Measurements from ENCODE around the gene AVP.

AVP gene

GRCh38 chr20:3059489-3059888 is 25.0 kb downstream of the AVP start:
- Histone ChIP-seq H3K4me3 (IDR thresholded peaks at IDR 0.05; ENCODE audit: insufficient read depth, low read depth, low read length) (no peak overlapping the region), H3K36me3 (ENCODE audit: insufficient read depth) (no peaks in the 10 kb centered on the region), H3K27ac (no peak overlapping the region), H3K4me2 (no peak overlapping the region), H3K27me3 (ENCODE audit: insufficient read depth, low read depth) (no peaks in the 10 kb centered on the region), H3K4me1 (ENCODE audit: low read depth, poor library complexity, severe bottlenecking) (no peaks in the 10 kb centered on the region), H3K79me2 (ENCODE audit: insufficient read depth, low read depth) (no peaks in the 10 kb centered on the region), H4K20me1 (ENCODE audit: insufficient read depth) (no peaks in the 10 kb centered on the region), H2AFZ (ENCODE audit: low read depth) (no peak overlapping the region), H3K9ac (no peak overlapping the region)
- TF ChIP-seq, protein P1, sequence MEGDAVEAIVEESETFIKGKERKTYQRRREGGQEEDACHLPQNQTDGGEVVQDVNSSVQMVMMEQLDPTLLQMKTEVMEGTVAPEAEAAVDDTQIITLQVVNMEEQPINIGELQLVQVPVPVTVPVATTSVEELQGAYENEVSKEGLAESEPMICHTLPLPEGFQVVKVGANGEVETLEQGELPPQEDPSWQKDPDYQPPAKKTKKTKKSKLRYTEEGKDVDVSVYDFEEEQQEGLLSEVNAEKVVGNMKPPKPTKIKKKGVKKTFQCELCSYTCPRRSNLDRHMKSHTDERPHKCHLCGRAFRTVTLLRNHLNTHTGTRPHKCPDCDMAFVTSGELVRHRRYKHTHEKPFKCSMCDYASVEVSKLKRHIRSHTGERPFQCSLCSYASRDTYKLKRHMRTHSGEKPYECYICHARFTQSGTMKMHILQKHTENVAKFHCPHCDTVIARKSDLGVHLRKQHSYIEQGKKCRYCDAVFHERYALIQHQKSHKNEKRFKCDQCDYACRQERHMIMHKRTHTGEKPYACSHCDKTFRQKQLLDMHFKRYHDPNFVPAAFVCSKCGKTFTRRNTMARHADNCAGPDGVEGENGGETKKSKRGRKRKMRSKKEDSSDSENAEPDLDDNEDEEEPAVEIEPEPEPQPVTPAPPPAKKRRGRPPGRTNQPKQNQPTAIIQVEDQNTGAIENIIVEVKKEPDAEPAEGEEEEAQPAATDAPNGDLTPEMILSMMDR (conservative IDR thresholded peaks at IDR 0.05; ENCODE audit: low read depth, low read length) = no peak

DNA sequence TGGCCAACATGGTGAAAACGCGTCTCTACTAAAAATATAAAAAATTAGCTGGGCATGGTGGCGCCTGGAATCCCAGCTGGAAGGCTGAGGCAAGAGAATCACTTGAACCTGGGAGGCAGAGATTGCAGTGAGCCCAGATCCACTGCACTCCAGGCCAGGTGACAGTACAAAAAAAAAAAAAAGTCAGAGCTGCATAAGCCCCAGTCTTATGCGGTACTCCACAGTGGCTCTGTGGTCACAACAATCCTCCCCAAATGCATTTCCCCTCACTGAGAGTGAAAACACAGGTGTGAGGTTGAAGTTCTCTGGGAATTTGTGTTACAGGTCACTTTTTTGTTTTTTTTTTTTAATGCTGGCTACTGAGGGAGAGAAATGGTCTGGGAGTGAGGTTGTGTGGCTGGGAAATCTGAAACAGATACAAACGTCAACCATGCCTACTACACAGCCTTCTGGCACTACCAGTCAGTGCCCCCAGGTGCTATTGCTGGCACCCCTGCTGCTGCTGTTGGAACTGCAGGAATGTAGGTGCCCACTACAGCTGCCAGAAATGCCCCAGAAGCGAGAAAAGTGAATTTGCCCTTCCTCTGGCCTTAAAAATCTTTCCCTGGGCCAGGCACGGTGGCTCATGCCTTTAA is 33.0 kb downstream of the AVP start:
- Histone ChIP-seq H3K4me1 (ENCODE audit: low read depth, poor library complexity, severe bottlenecking) (peaks cover 19% of the 10 kb centered on the region), H3K4me2 (peak overlapping the region; percentile 42; the same call in 1 of the 2 replicates)

GRCh38 chr20:3047486-3048419 is 36.8 kb downstream of the AVP start:
- Histone ChIP-seq H3K4me2 (no peak overlapping the region), H3K27ac (no peak overlapping the region), H2AFZ (ENCODE audit: low read depth) (no peak overlapping the region), H3K36me3 (ENCODE audit: insufficient read depth) (no peaks in the 10 kb centered on the region), H3K79me2 (ENCODE audit: insufficient read depth, low read depth) (no peaks in the 10 kb centered on the region), H4K20me1 (ENCODE audit: insufficient read depth) (no peaks in the 10 kb centered on the region), H3K27me3 (ENCODE audit: insufficient read depth, low read depth) (no peaks in the 10 kb centered on the region), H3K9ac (no peak overlapping the region), H3K4me1 (ENCODE audit: low read depth, poor library complexity, severe bottlenecking) (peaks cover 23% of the 10 kb centered on the region), H3K4me3 (IDR thresholded peaks at IDR 0.05; ENCODE audit: insufficient read depth, low read depth, low read length) (no peak overlapping the region)
- TF ChIP-seq, protein P1 (conservative IDR thresholded peaks at IDR 0.05; ENCODE audit: low read depth, low read length) = no peak

More for the DNA sequence above, 33.0 kb downstream of the AVP start:
- Histone ChIP-seq H3K79me2 (ENCODE audit: insufficient read depth, low read depth) (no peaks in the 10 kb centered on the region), H3K27ac (no peak overlapping the region), H3K27me3 (ENCODE audit: insufficient read depth, low read depth) (no peaks in the 10 kb centered on the region), H4K20me1 (ENCODE audit: insufficient read depth) (no peaks in the 10 kb centered on the region), H2AFZ (ENCODE audit: low read depth) (no peak overlapping the region), H3K9ac (no peak overlapping the region), H3K36me3 (ENCODE audit: insufficient read depth) (no peaks in the 10 kb centered on the region), H3K4me3 (IDR thresholded peaks at IDR 0.05; ENCODE audit: insufficient read depth, low read depth, low read length) (no peak overlapping the region)
- TF ChIP-seq, protein P1 (conservative IDR thresholded peaks at IDR 0.05; ENCODE audit: low read depth, low read length) = no peak

- H3K27ac ChIP-seq = no peak overlapping the region
- peak overlapping the region; percentile 76 for H3K4me2 ChIP-seq
- H3K79me2 ChIP-seq (ENCODE audit: insufficient read depth, low read depth) = no peaks in the 10 kb centered on the region
- H3K9ac ChIP-seq = peak overlapping the region; percentile 60; the same call in 1 of the 2 replicates
- no peak overlapping the region for H3K4me3 ChIP-seq (IDR thresholded peaks at IDR 0.05; ENCODE audit: insufficient read depth, low read depth, low read length)
- peaks cover 20% of the 10 kb centered on the region for H3K4me1 ChIP-seq (ENCODE audit: low read depth, poor library complexity, severe bottlenecking)
- peak overlapping the region; percentile 57; the same call in 1 of the 2 replicates for H2AFZ ChIP-seq (ENCODE audit: low read depth)
- H3K36me3 ChIP-seq (ENCODE audit: insufficient read depth) = no peaks in the 10 kb centered on the region
- no peaks in the 10 kb centered on the region for H3K27me3 ChIP-seq (ENCODE audit: insufficient read depth, low read depth)
- no peaks in the 10 kb centered on the region for H4K20me1 ChIP-seq (ENCODE audit: insufficient read depth)
- TF ChIP-seq, protein P1 (conservative IDR thresholded peaks at IDR 0.05; ENCODE audit: low read depth, low read length) = no peak
Observed at GRCh38 chr20:3046677-3047462, 37.7 kb downstream of the AVP start.
